Peyer's patch (tissue), 4 donors: ENCODE results near the gene PSMB2.

Experiments
- CTCF ChIP-seq, 6 experiments: fragments of 450-650 bp in 4 of 6; fragments of 200-600 bp in 2 of 6; sonication (generic) in 1 of 6; IDR thresholded peaks; one replicate each; pipeline ENCODE4 v1.5.1; 2017 to 2019; ENCODE audit warnings: antibody characterized with exemption in 6 of 6, mild to moderate bottlenecking in 3 of 6, moderate library complexity in 1 of 6
- POLR2A ChIP-seq, 2 donors: fragments of 450-650 bp; IDR thresholded peaks; one replicate each; pipeline ENCODE4 v1.5.1; 2017; ENCODE audit warnings: antibody characterized with exemption in 2 of 2, mild to moderate bottlenecking in 2 of 2, moderate library complexity in 2 of 2

GRCh38 chr1:35650416-35650815 is 9.1 kb upstream of the PSMB2 start:
- no peak for TF ChIP-seq POLR2A (IDR thresholded peaks at IDR 0.05)
- TF ChIP-seq CTCF (IDR thresholded peaks at IDR 0.05), result no peak
